Stomach (tissue), 4 donors: ENCODE measurements around the gene WIPF2.

Experiments
- POLR2A ChIP-seq, 4 donors: fragments of 450-650 bp; IDR thresholded peaks; one replicate each; pipeline ENCODE4 v1.6.1; 2016; ENCODE audit warnings: antibody characterized with exemption in 4 of 4, control low read depth in 2 of 4, mild to moderate bottlenecking in 1 of 4, moderate library complexity in 1 of 4
- POLR2AphosphoS5 ChIP-seq, 3 donors: sonication (generic); formaldehyde crosslinking; IDR thresholded peaks; one replicate each; pipeline ENCODE4 v1.6.1; 2016; ENCODE audit warnings: antibody characterized with exemption in 3 of 3

GRCh38 chr17:40266882-40267281 is 47.8 kb downstream of the WIPF2 start:
- TF ChIP-seq POLR2AphosphoS5 (IDR thresholded peaks at IDR 0.05), result no peak
- TF ChIP-seq POLR2A (IDR thresholded peaks at IDR 0.05), result no peak
